Type B pancreatic cell (in vitro differentiated cells): ENCODE measurements around the gene RUNX1. TPM values are rescaled to one million over a fixed set of nuclear protein-coding genes. Genes with fewer than 3 reads are reported as not detected.

ENCODE experiments used
- DNase-seq: peaks from one replicate; pipeline ENCODE4 v3.0.0; 2021; ENCODE audit warnings: mixed read lengths; ENCODE audit not compliant: unreplicated experiment; ENCODE audit errors: extremely low spot score
- H3K27ac Mint-ChIP-seq: 2 replicates; pipeline ENCODE4 v1.8.0; 2021; ENCODE audit warnings: mild to moderate bottlenecking, mixed read lengths
- H3K27me3 Mint-ChIP-seq: 2 replicates; pipeline ENCODE4 v1.8.0; 2021; ENCODE audit warnings: mixed read lengths
- H3K36me3 Mint-ChIP-seq: 2 replicates; pipeline ENCODE4 v1.8.0; 2021; ENCODE audit warnings: mixed read lengths
- H3K4me1 Mint-ChIP-seq: one replicate; pipeline ENCODE4 v1.8.0; 2021; ENCODE audit warnings: mixed read lengths; ENCODE audit not compliant: unreplicated experiment
- H3K4me3 Mint-ChIP-seq: 2 replicates; pipeline ENCODE4 v1.8.0; 2021; ENCODE audit warnings: mild to moderate bottlenecking, mixed read lengths
- H3K9me3 Mint-ChIP-seq: 2 replicates; pipeline ENCODE4 v1.8.0; 2021; ENCODE audit warnings: mixed read lengths
- CTCF ChIP-seq: fragments of 200-600 bp; sonication (generic); conservative IDR thresholded peaks from 2 replicates; pipeline ENCODE4 v1.5.0; 2021; ENCODE audit warnings: antibody characterized with exemption, mild to moderate bottlenecking
- total RNA-seq: library from RNA; stranded (reverse); gene quantifications from 2 replicates; pipeline ENCODE4 v1.2.1, GENCODE V29; 2021; ENCODE audit warnings: low replicate concordance

The RUNX1 gene
- total RNA-seq, 1 donor from 2014 or later, result 11.9 TPM

GRCh38 chr21:34942911-34943310, 106.2 kb downstream of the RUNX1 start:
- Mint-ChIP-seq H3K4me3 (no peak overlapping the region), H3K27ac (no peak overlapping the region), H3K27me3 (peaks cover 25% of the 10 kb centered on the region), H3K9me3 (peaks cover 12% of the 10 kb centered on the region), H3K36me3 (no peaks in the 10 kb centered on the region), H3K4me1 (peaks cover 3% of the 10 kb centered on the region)
- no peak for TF ChIP-seq CTCF
- DNase-seq, result no peak

GRCh38 chr21:34941162-34941561, 107.9 kb downstream of the RUNX1 start:
- no peak overlapping the region for H3K27ac Mint-ChIP-seq
- H3K9me3 Mint-ChIP-seq, result peaks cover 10% of the 10 kb centered on the region
- peaks cover 24% of the 10 kb centered on the region for H3K27me3 Mint-ChIP-seq
- H3K4me1 Mint-ChIP-seq, result peaks cover 3% of the 10 kb centered on the region
- H3K36me3 Mint-ChIP-seq, result no peaks in the 10 kb centered on the region
- DNase-seq, result no peak
- H3K4me3 Mint-ChIP-seq, result no peak overlapping the region
- TF ChIP-seq CTCF, result no peak

GRCh38 chr21:34939673-34940331, 109.3 kb downstream of the RUNX1 start:
- Mint-ChIP-seq H3K36me3 (no peaks in the 10 kb centered on the region), H3K4me3 (no peak overlapping the region), H3K4me1 (peaks cover 3% of the 10 kb centered on the region), H3K27me3 (peaks cover 25% of the 10 kb centered on the region), H3K27ac (no peak overlapping the region), H3K9me3 (no peaks in the 10 kb centered on the region)
- TF ChIP-seq CTCF, result no peak
- DNase-seq, result no peak

- H3K27me3 Mint-ChIP-seq, result peaks cover 31% of the 10 kb centered on the region
- H3K9me3 Mint-ChIP-seq, result no peaks in the 10 kb centered on the region
- no peaks in the 10 kb centered on the region for H3K36me3 Mint-ChIP-seq
- no peak for DNase-seq
- H3K27ac Mint-ChIP-seq, result no peak overlapping the region
- H3K4me3 Mint-ChIP-seq, result no peak overlapping the region
- H3K4me1 Mint-ChIP-seq, result peaks cover 3% of the 10 kb centered on the region
- no peak for TF ChIP-seq CTCF
Observed at GRCh38 chr21:34938089-34938764, 110.9 kb downstream of the RUNX1 start.

- H3K36me3 Mint-ChIP-seq, result no peaks in the 10 kb centered on the region
- no peak overlapping the region for H3K27ac Mint-ChIP-seq
- H3K9me3 Mint-ChIP-seq, result no peaks in the 10 kb centered on the region
- no peak overlapping the region for H3K4me3 Mint-ChIP-seq
- peaks cover 3% of the 10 kb centered on the region for H3K4me1 Mint-ChIP-seq
- H3K27me3 Mint-ChIP-seq, result peaks cover 31% of the 10 kb centered on the region
- no peak for DNase-seq
- no peak for TF ChIP-seq CTCF
Observed at GRCh38 chr21:34936883-34937563, 112.1 kb downstream of the RUNX1 start.
